D341Med (cell line): ENCODE results near the gene BSX.

Experiments
- DNase-seq: peaks from one replicate; pipeline ENCODE4 v3.0.0; 2012; ENCODE audit warnings: low spot score

BSX gene

GRCh38 chr11:122981388-122982264 lies at the start of gene BSX:
Gene BSX, minus strand, starts transcription at chr11:122981834. Its CDS starts 163 bp downstream, at chr11:122981671.
- DNase-seq = peak; percentile 53

- DNase-seq = no peak
These were observed 48.9 kb upstream of the BSX start for GRCh38 chr11:123030517-123030916.

- peak; percentile 67 for DNase-seq
These were observed 39.3 kb upstream of the BSX start for GRCh38 chr11:123020968-123021367.

GRCh38 chr11:123018702-123019101 lies 37.1 kb upstream of the BSX start:
- DNase-seq = no peak

GRCh38 chr11:123011510-123011909 lies 29.9 kb upstream of the BSX start:
- no peak for DNase-seq

GRCh38 chr11:123006860-123007542 lies 25.4 kb upstream of the BSX start:
- no peak for DNase-seq

- DNase-seq = no peak
These were observed 19.1 kb upstream of the BSX start for GRCh38 chr11:123000721-123001120.

GRCh38 chr11:122998727-122999366 lies 17.2 kb upstream of the BSX start:
- no peak for DNase-seq

GRCh38 chr11:122995526-122995925 lies 13.9 kb upstream of the BSX start:
- no peak for DNase-seq

- DNase-seq = peak; percentile 55
These were observed 2.8 kb upstream of the BSX start for GRCh38 chr11:122984186-122985011.

- no peak for DNase-seq
These were observed 2.0 kb upstream of the BSX start for GRCh38 chr11:122983438-122984185.

GRCh38 chr11:122979815-122980595 lies 1.6 kb downstream of the BSX start:
- DNase-seq = peak; percentile 32

- DNase-seq = peak; percentile 48
These were observed 2.4 kb downstream of the BSX start for GRCh38 chr11:122979103-122979814.

- no peak for DNase-seq
These were observed 3.4 kb downstream of the BSX start for GRCh38 chr11:122978299-122978620.

- peak; percentile 42 for DNase-seq
These were observed 4.0 kb downstream of the BSX start for GRCh38 chr11:122977470-122978298.

- DNase-seq = peak; percentile 29
These were observed 4.7 kb downstream of the BSX start for GRCh38 chr11:122976734-122977469.

GRCh38 chr11:122976061-122976733 lies 5.4 kb downstream of the BSX start:
- DNase-seq = no peak

GRCh38 chr11:122963961-122964360 lies 17.7 kb downstream of the BSX start:
- DNase-seq = no peak
